GM21737 (cell line): ENCODE data around the gene ZNF587B.
A peak's percentile ranks its signal among the peaks of the same experiment; 100 is the strongest.
"Not testable (repeated sequence)": the region's sequence is repeated elsewhere in the genome, so short reads cannot be mapped to it uniquely, and the experiment has no call there.

Source experiments
- ATAC-seq: cut with Tn5 transposase; IDR thresholded peaks from one replicate; pipeline ENCODE4 v1.9.1; 2021; ENCODE audit warnings: mild to moderate bottlenecking, moderate library complexity; ENCODE audit not compliant: unreplicated experiment

Gene ZNF587B

GRCh38 chr19:57869655-57870054, 39.6 kb downstream of the ZNF587B start:
- not testable (repeated sequence) for ATAC-seq

GRCh38 chr19:57870225-57870624, 40.1 kb downstream of the ZNF587B start:
- ATAC-seq, result no peak

GRCh38 chr19:57872450-57872849, 42.4 kb downstream of the ZNF587B start:
- ATAC-seq, result no peak

GRCh38 chr19:57873883-57874799, 44.0 kb downstream of the ZNF587B start:
- ATAC-seq, result not testable (repeated sequence)

GRCh38 chr19:57886046-57886445, 55.9 kb downstream of the ZNF587B start:
- no peak for ATAC-seq

GRCh38 chr19:57887195-57887941, 57.3 kb downstream of the ZNF587B start:
- ATAC-seq, result no peak

- ATAC-seq, result no peak
Measured at GRCh38 chr19:57888107-57888559, 58.0 kb downstream of the ZNF587B start.

- peak; percentile 72 for ATAC-seq
Measured at GRCh38 chr19:57888560-57889231, 58.6 kb downstream of the ZNF587B start, which contains the start of gene ZNF814. Gene ZNF814, minus strand, starts transcription at chr19:57889037. Its CDS starts 235 bp downstream, at chr19:57888802.

GRCh38 chr19:57890706-57891105, 60.6 kb downstream of the ZNF587B start:
- ATAC-seq, result not testable (repeated sequence)
